Endothelial cell (in vitro differentiated cells): ENCODE results near the gene TAMALIN. TPM values are rescaled to one million over a fixed set of nuclear protein-coding genes. Genes with fewer than 3 reads are reported as not detected.

Experiments
- DNase-seq: peaks from one replicate; pipeline ENCODE4 v3.0.0; 2021; ENCODE audit warnings: low spot score
- H3K27ac Mint-ChIP-seq: one replicate; pipeline ENCODE4 v1.8.0; 2021; ENCODE audit warnings: mixed read lengths, inconsistent platforms; ENCODE audit not compliant: unreplicated experiment
- H3K27me3 Mint-ChIP-seq: one replicate; pipeline ENCODE4 v1.8.0; 2021; ENCODE audit warnings: mild to moderate bottlenecking, moderate library complexity, mixed read lengths, inconsistent platforms; ENCODE audit not compliant: unreplicated experiment
- H3K36me3 Mint-ChIP-seq: one replicate; pipeline ENCODE4 v1.8.0; 2021; ENCODE audit warnings: mild to moderate bottlenecking, low read depth, mixed read lengths, inconsistent platforms; ENCODE audit not compliant: unreplicated experiment
- H3K4me1 Mint-ChIP-seq: one replicate; pipeline ENCODE4 v1.8.0; 2021; ENCODE audit warnings: mild to moderate bottlenecking, mixed read lengths, inconsistent platforms; ENCODE audit not compliant: unreplicated experiment
- H3K4me3 Mint-ChIP-seq: one replicate; pipeline ENCODE4 v1.8.0; 2021; ENCODE audit warnings: mild to moderate bottlenecking, mixed read lengths, inconsistent platforms; ENCODE audit not compliant: unreplicated experiment
- H3K9me3 Mint-ChIP-seq: one replicate; pipeline ENCODE4 v1.8.0; 2021; ENCODE audit warnings: mixed read lengths, inconsistent platforms; ENCODE audit not compliant: unreplicated experiment
- long read RNA-seq: library from polyadenylated mRNA; unstranded; transcript quantifications from one replicate; pipeline ENCODE4 v2.0.0, GENCODE V29; 2020; ENCODE audit not compliant: unreplicated experiment
- total RNA-seq: library from RNA; stranded (reverse); fragmentation: NEBNext Ultra II Directional; extraction: Animal tissue kit (Norgen Biotek cat#: 25700); gene quantifications from one replicate; pipeline ENCODE4 v1.2.1, GENCODE V29; 2021; ENCODE audit not compliant: unreplicated experiment
- TF ChIP-seq, protein P1 (sequence below): fragments of 200-600 bp; sonication (generic); IDR thresholded peaks from one replicate; pipeline ENCODE4 v1.5.0; 2021; ENCODE audit warnings: antibody characterized with exemption; ENCODE audit not compliant: unreplicated experiment

Gene TAMALIN
- 29.7 TPM for total RNA-seq
- long read RNA-seq, partial matches to known transcripts, result 0 of 1 reads
- long read RNA-seq, other reads (novel, unspliced or antisense), result 1 of 1 reads

DNA sequence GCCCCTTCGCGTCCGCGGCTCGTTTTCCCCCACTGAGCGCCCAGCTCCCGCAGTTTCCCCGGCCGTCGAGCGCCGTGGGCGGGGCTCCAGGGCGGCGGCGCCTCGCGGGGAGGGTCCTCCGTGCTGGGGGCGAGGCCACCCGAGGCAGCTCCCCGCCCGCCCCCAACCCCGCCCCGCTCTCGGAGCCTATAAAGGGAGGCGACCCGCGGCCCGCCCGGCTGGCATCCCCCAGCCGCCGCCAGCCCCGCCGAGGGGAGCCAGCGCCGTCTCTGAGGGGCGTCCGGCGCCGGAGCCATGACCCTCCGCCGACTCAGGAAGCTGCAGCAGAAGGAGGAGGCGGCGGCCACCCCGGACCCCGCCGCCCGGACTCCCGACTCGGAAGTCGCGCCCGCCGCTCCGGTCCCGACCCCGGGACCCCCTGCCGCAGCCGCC lies at the start of gene TAMALIN:
Gene TAMALIN, plus strand, starts transcription at position 221 of the 432 bp plus-strand sequence. Its CDS starts 74 bp downstream, at position 295.
- H3K4me1 Mint-ChIP-seq, result peaks cover 29% of the 10 kb centered on the region
- H3K27me3 Mint-ChIP-seq, result peaks cover 14% of the 10 kb centered on the region
- peak; percentile 75 for DNase-seq
- peaks cover 9% of the 10 kb centered on the region for H3K36me3 Mint-ChIP-seq
- no peaks in the 10 kb centered on the region for H3K9me3 Mint-ChIP-seq
- peak within 1 kb of the TSS; percentile 94 for H3K4me3 Mint-ChIP-seq
- H3K27ac Mint-ChIP-seq, result peak within 1 kb of the TSS; percentile 61
- TF ChIP-seq, protein P1, sequence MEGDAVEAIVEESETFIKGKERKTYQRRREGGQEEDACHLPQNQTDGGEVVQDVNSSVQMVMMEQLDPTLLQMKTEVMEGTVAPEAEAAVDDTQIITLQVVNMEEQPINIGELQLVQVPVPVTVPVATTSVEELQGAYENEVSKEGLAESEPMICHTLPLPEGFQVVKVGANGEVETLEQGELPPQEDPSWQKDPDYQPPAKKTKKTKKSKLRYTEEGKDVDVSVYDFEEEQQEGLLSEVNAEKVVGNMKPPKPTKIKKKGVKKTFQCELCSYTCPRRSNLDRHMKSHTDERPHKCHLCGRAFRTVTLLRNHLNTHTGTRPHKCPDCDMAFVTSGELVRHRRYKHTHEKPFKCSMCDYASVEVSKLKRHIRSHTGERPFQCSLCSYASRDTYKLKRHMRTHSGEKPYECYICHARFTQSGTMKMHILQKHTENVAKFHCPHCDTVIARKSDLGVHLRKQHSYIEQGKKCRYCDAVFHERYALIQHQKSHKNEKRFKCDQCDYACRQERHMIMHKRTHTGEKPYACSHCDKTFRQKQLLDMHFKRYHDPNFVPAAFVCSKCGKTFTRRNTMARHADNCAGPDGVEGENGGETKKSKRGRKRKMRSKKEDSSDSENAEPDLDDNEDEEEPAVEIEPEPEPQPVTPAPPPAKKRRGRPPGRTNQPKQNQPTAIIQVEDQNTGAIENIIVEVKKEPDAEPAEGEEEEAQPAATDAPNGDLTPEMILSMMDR, result no peak

DNA sequence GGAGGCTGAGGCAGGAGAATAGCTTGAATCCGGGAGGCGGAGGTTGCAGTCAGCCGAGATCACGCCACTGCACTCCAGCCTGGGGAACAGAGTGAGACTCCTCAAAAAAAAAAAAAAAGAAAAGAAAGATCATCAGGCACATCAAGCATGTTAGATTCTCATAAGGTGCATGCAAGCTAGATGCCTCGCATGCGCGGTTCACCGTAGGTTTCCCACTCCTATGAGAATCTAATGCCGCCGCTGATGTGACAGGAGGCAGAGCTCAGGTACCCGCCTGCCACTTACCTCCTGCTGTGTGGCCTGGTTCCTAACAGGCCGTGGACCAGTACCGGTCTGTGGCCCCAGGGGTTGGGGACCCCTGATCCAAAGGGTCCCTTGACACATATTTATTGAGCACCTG lies 48.2 kb upstream of the TAMALIN start:
- TF ChIP-seq, protein P1, result no peak
- Mint-ChIP-seq H3K9me3 (no peaks in the 10 kb centered on the region), H3K27ac (no peak overlapping the region), H3K4me1 (peaks cover 40% of the 10 kb centered on the region), H3K27me3 (peaks cover 2% of the 10 kb centered on the region), H3K36me3 (peaks cover 6% of the 10 kb centered on the region), H3K4me3 (no peak overlapping the region)
- no peak for DNase-seq

DNA sequence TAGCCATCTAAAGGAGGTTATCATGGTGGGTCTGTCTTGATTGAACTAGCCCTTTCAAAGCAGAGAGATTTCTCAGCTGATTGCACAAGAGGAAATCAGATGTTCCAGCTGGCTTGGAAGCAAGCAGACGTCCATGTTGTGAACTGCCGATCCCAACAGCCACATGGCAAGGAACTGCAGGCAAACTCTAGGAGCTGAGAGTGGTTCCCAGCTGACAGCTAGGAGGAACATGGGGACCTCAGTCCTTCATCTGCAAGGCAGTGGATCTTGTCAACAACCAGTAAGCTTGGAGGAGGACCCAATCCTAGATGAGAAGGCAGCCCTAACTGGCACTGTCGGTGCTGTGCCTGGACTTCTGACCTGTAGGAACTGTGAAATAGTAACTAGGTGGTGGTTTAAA lies 47.5 kb upstream of the TAMALIN start:
- Mint-ChIP-seq H3K4me1 (peaks cover 33% of the 10 kb centered on the region), H3K9me3 (no peaks in the 10 kb centered on the region), H3K4me3 (no peak overlapping the region), H3K27ac (no peak overlapping the region), H3K36me3 (peaks cover 6% of the 10 kb centered on the region), H3K27me3 (peaks cover 2% of the 10 kb centered on the region)
- DNase-seq, result no peak
- TF ChIP-seq, protein P1, result no peak

DNA sequence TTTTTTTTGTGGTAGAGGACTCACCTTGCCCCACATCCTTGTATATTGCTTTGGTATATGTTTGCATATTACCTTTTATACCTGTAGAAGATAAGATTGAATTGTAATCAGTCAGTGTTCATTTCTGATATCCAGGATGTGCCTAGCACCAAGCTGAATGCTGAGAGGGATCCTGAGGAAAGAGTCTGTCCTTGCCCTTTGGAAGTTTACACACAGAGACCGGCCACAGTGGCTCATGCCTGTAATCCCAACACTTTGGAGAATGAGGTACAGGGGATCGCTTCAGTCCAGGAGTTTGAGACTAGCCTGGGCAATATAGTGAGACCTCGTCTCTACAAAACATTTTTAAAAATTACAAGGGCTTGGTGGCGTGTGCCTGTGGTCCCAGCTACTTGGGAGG lies 46.8 kb upstream of the TAMALIN start:
- Mint-ChIP-seq H3K4me1 (peaks cover 26% of the 10 kb centered on the region), H3K27ac (no peak overlapping the region), H3K27me3 (peaks cover 2% of the 10 kb centered on the region), H3K36me3 (peaks cover 10% of the 10 kb centered on the region), H3K4me3 (no peak overlapping the region), H3K9me3 (no peaks in the 10 kb centered on the region)
- no peak for DNase-seq
- TF ChIP-seq, protein P1, result no peak

DNA sequence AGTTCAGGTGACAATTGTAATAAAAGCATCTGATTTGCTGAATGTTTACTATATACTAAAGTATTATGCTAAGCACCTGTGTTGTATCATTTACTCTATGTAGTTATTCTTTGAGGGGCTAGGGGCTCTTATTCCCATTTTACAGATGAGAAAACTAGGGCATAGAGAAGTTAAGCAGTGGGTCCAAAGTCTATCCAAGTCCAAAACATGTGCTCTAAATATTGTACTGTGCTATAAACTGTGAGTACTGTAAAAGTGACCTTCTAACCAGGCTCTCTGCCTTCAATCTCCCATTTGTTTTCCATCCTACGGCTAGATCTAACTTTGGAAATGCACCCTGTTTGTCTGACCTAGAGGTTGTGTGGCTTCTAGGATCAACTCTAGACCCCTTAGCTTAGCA lies 46.3 kb upstream of the TAMALIN start:
- Mint-ChIP-seq H3K4me3 (no peak overlapping the region), H3K27me3 (no peaks in the 10 kb centered on the region), H3K27ac (no peak overlapping the region), H3K36me3 (peaks cover 12% of the 10 kb centered on the region), H3K4me1 (peaks cover 26% of the 10 kb centered on the region), H3K9me3 (no peaks in the 10 kb centered on the region)
- DNase-seq, result no peak
- TF ChIP-seq, protein P1, result no peak
